Gastroesophageal sphincter (tissue), 3 donors: ENCODE results near the gene KRT84.

ENCODE experiments used
- CTCF ChIP-seq, 4 experiments: fragments of 200-600 bp in 2 of 4; fragments of 450-650 bp in 2 of 4; sonication (generic) in 1 of 4; IDR thresholded peaks; one replicate each; pipeline ENCODE4 v1.5.1; 2017 to 2019; ENCODE audit warnings: antibody characterized with exemption in 4 of 4, mild to moderate bottlenecking in 2 of 4, moderate library complexity in 2 of 4
- EP300 ChIP-seq: sonication (generic); formaldehyde crosslinking; IDR thresholded peaks from one replicate; pipeline ENCODE4 v1.6.1; 2017; ENCODE audit warnings: antibody characterized with exemption, mild to moderate bottlenecking
- POLR2A ChIP-seq, 2 donors: fragments of 450-650 bp; IDR thresholded peaks; one replicate each; pipeline ENCODE4 v1.6.1; 2017; ENCODE audit warnings: antibody characterized with exemption in 2 of 2, mild to moderate bottlenecking in 2 of 2, moderate library complexity in 1 of 2
- POLR2AphosphoS5 ChIP-seq: sonication (generic); formaldehyde crosslinking; IDR thresholded peaks from one replicate; pipeline ENCODE4 v1.6.1; 2017; ENCODE audit warnings: antibody characterized with exemption

DNA sequence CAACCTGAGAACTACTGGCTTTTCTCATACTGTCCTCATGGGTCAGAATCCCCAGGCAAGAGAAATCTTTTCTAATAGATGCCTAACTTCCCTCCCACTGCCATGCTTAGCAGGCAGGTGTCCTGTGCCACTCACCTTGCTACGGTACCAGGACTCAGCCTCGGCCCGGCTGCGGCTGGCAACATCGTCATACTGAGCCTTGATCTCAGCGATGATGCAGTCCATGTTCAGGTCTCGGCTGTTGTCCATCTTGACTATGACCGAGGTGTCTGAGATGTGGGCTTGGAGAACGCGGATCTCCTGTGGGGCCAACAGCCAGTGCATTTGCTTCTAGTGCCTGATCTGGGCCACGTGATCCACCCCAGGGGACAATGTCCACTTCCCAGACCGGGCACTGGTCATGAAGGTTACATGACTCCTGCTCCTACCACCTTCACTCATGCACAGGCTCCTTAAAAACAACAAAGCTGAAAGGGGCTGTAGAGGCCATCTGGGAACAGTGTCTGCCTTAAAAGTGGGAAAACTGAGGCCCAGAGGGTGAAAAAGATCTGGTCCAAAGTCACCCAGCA, 22.3 kb downstream of the KRT84 start:
- TF ChIP-seq CTCF (IDR thresholded peaks at IDR 0.05) (no peak), POLR2AphosphoS5 (no peak), EP300 (no peak), POLR2A (IDR thresholded peaks at IDR 0.05) (no peak)
